Loucy (cell line): Measurements from ENCODE around the gene MAP2.

ENCODE experiments used
- CTCF ChIP-seq: fragments of 200-600 bp; sonication (generic); conservative IDR thresholded peaks from 2 replicates; pipeline ENCODE4 v1.5.1; 2014; ENCODE audit warnings: mild to moderate bottlenecking, antibody characterized with exemption, low read length
- EZH2phosphoT487 ChIP-seq: fragments of 200-600 bp; IDR thresholded peaks from 2 replicates; pipeline ENCODE4 v1.6.1; 2018; ENCODE audit warnings: antibody characterized with exemption, mild to moderate bottlenecking, moderate library complexity, borderline replicate concordance

- TF ChIP-seq CTCF (no peak), EZH2phosphoT487 (no peak)
Measured at GRCh38 chr2:209644842-209645241, 221.0 kb downstream of the MAP2 start.
